NCI-H2107 treated with DMSO at 0.1 percent for 48 hours (cell line): ENCODE measurements around the gene REPIN1.

ENCODE experiments used
- DNase-seq: peaks from one replicate; lab custom pipeline; 2025; ENCODE audit not compliant: unreplicated experiment; lab: John Stamatoyannopoulos, UW

REPIN1 gene

DNA sequence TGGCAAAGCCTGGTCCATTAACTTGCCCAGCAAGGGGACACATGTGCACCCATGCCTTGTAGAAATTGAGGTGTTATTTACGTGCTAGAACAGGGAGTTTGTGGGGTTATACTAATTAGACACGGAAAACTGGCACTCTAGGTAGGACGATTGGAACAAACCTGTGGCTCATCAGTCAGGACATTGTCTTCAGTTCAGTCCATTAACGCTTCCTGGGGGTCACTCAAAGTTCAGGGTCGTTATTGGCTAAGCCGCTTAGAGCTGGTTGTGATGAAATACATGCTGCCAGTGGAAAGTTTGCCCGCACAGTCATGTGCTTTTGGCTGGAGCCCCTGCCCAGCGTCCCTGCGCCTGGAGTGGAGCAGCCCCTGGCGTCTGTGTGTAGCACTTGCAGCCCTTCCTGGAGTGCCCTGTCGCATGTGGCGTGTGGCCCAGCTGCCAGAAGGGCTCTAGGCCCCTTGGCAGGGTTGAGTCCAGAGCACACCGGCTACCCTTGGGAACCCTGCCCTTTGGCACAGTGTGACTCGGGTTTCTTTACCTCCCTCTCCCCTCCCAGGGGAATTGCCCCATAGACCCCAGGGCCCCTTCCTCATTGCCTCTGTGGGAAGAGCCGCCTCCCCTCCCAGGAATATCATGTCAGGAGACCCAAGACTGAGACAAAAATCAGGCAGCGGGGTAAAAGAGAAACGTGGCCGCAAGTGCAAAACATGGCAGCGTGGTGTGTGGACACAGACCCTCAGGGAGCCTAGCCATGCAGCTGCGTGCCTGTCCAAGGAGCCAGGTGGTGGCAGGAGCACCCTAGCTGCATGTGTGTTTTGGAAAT is 20.3 kb downstream of the REPIN1 start:
- DNase-seq: no peak

DNA sequence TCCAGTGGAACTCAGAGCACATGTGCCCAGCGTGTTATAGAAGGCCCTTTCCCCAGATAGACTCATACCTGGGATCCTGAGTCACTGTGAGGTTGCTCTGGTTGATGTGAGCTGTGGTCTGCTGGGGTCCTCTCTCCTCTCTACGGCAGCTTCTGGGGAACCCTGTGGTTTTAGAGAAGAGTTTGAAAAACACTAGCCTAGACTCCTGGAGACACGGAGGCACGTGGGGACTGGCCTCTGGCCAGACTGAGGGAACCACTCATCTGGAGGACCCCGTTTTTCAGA is 20.9 kb downstream of the REPIN1 start:
- DNase-seq: no peak

- no peak for DNase-seq
Observed at GRCh38 chr7:150390205-150390604, 21.6 kb downstream of the REPIN1 start.

- no peak for DNase-seq
Observed at GRCh38 chr7:150393325-150393724, 24.7 kb downstream of the REPIN1 start.

DNA sequence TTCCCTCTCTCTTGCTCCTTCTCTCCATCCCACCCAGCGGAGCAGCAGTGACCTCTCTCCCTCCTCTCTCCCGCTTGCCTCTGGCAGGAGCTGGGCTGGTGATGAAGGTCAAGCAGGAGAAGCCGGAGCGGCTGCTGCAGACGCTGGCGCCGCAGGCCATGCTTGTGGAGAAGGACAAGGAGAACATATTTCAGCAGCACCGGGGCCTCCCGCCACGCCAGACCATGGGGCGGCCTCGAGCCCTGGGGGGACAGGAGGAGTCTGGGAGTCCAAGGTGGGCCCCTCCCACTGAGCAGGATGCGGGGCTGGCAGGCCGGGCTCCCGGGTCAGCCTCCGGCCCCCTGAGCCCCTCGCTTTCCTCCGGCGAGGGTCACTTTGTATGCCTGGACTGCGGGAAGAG is 27.8 kb downstream of the REPIN1 start:
- no peak for DNase-seq

GRCh38 chr7:150396851-150397260 is 28.2 kb downstream of the REPIN1 start:
- no peak for DNase-seq

DNA sequence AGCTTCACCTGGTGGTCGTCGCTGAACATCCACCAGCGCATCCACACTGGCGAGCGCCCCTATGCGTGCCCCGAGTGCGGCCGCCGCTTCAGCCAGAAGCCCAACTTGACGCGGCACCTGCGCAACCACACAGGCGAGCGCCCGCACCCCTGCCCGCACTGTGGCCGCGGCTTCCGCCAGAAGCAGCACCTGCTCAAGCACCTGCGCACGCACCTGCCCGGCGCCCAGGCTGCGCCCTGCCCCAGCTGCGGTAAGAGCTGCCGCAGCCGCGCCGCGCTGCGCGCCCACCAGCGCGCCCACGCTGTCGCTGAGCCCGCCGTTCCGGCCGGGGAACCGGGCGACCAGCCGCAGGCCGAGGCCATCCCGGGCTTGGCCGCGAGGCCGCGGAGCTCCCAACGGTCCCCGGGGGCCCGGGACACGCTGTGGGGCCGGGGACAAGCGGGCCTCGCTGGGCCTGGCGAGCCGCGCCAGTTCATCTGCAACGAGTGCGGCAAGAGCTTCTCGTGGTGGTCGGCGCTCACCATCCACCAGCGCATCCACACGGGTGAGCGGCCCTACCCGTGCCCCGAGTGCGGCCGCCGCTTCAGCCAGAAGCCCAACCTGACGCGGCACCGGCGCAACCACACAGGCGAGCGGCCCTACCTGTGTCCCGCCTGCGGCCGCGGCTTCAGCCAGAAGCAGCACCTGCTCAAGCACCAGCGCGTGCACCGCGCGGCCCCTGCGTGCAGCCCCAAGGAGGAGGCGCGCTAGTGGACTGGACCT is 28.9 kb downstream of the REPIN1 start:
- DNase-seq: no peak

GRCh38 chr7:150398108-150398964 is 29.7 kb downstream of the REPIN1 start:
- DNase-seq: no peak

DNA sequence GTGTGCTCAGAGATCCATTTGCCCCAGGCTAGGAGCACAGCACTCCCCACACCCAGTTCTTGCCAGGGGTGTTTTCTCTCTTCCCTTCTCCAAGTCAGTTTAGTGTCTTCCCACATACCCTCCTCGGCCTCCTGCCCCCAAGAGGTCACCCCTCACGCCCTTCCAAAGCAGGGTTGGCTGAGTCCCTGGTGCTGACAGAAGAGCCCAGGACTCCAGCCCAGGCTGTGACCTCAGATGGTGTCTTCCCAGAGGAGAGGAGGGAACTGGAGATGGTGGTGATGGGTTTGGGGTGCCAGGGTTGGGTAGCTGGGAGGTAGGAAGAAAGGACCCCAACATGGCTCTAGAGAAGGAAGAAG is 30.3 kb downstream of the REPIN1 start:
- DNase-seq: no peak

DNA sequence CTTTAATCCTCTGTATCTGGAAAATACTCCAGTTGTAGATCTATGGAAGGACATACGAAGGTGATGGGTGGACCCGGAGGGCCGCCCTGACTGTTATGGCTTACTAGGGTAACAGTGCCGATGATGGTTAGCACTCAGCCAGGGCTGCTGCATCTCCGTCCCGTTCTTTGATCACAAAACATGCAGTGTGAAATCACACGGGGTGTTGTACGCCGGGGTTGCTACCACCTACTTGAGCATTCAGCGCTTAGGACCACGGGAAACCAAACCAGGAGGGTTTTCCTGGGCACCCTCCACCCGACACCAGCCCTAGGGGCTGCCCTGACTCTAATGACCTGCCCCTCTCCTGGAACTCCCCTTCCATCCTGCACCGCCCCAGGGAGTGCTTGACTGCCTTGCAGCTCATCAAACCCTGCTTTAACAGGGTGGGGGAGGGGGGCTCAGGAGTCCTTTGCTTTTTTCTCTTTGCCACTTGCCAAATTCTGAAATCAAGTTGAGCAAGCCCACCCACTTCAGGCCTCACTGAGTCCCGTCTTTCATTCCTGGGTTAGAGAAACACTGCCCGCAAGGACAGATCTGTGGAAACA is 30.9 kb downstream of the REPIN1 start:
- DNase-seq: no peak

DNA sequence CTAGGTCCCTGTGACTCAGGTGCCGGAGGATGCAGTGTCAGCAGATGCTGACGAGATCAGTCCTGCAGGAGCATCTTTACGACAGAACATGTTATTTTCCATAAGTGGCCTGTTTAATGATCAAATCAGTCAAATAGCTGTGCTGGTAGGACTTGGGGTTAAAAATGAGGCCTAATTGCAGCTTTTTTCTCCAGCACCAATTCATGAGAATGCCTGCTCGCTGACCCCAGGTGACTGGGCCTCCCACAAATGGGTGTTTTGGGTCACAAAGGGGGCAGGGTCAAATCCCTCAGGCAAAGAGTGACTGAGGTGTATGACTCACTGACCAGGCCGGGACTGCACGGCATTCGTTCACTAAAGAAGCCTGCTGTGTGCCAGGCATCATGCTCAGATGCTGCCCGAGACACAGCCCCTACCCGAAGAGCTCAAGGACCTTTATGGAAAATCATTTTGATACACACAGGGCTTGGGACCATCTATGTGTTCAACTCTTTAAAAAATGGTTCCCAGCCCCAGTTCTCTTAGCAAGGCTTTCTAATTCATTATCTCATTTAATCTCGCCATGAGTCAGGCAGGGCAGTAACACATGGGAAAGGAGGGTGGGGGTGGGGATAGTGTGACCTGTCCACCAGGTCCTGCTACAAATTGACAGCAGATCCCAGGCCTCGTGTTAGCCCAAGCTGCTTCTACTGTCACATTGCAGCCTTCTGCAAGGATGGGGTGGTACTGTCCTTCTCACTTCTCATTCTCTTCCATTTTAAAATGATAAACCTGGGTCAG is 31.6 kb downstream of the REPIN1 start:
- DNase-seq: no peak

GRCh38 chr7:150400788-150401423 is 32.3 kb downstream of the REPIN1 start:
- DNase-seq: no peak

DNA sequence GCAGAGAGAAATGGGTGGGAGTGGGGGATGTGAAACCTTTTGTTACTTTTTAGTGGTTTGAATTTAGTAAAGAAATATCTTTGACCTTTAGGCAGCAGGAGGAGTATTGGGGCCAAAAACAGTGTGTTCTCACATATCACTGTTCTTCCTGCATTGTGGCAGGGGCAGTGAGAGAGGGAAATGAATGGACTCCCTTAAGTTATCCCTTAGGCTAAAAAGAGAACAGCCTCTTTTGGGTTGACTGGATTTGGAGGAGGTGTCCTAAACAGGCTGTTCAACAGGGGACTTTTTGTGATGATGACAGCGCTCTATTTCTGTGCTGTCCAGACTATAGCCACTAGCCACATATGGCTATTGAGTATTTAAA is 32.8 kb downstream of the REPIN1 start:
- DNase-seq: no peak

DNA sequence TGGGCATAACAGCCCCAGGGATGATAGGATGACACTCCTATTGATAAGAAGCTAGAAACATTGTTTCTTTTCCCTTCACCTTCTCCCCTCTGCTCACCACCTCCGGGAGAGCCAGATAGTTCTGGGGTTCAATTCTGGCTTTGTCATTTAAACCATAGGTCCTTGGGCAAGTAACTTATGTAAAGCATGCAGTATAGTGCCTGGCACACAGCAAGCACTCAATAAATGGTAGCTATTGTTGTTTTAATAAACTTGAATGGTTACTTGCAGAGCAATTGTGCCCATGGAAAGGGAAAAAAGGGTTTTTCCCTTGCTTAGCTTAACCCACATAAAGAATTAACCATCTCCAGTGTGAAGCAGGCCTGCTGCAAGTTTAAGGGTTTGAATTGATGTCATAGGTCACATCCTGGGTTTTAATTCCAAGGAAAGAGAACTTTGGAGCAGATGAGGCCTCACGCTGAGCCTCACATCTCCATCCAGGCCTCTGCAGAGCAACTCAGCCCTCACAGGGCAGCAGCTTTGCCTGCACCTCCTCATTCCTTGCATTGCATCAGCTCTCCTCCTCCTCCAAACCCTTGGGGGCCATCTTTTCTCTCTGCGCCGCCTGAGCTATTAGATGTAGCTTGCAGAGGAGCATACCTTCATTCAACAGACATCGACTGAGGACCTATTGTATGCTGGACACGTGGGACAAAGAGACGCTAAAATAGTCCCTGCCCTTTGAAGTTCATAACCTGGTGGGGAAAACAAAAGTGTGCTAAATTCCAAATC is 33.4 kb downstream of the REPIN1 start:
- DNase-seq: no peak

- no peak for DNase-seq
Observed at GRCh38 chr7:150402671-150403321, 34.2 kb downstream of the REPIN1 start.

DNA sequence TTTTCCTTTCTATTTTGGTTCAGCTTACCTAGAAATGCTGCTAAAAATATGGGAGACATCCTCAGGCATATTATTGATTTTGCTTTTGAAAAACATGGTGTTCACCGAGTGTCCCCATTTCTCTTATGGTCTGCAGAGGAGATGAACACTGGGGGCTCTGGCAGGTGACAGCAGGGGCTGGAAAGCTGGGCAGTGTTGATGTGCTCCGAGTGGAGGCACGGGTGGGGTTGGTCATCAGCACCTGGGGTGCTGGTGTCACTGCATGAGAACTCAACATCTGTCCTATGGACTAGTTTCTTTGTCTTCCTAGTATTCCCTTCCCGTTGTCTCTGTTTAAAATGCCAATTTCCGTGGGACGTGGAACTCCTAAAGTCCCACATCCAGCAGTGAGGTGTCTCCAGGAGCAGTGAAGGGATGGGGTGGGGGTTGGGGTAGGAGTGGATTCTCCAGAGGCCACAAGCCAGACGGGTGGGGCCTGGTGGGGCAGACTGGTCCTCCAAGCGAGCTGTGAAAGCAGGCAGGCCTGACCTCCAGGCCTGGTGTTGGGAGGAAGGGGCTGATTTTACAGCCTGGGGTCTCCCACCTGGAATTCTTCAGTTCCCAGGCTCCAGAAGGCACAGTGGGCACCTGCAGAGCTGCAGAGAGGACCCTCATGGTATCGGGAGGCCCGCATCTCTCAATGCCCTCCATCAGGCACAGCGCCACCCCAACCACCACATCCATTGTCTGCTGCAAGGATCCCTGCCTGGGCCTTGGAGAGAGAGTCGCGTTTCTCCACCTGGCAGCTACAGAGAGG is 35.0 kb downstream of the REPIN1 start:
- DNase-seq: no peak

- no peak for DNase-seq
Observed at GRCh38 chr7:150404172-150404804, 35.7 kb downstream of the REPIN1 start.
